ENCODE measurements around the gene LMNTD1.

The LMNTD1 gene

DNA sequence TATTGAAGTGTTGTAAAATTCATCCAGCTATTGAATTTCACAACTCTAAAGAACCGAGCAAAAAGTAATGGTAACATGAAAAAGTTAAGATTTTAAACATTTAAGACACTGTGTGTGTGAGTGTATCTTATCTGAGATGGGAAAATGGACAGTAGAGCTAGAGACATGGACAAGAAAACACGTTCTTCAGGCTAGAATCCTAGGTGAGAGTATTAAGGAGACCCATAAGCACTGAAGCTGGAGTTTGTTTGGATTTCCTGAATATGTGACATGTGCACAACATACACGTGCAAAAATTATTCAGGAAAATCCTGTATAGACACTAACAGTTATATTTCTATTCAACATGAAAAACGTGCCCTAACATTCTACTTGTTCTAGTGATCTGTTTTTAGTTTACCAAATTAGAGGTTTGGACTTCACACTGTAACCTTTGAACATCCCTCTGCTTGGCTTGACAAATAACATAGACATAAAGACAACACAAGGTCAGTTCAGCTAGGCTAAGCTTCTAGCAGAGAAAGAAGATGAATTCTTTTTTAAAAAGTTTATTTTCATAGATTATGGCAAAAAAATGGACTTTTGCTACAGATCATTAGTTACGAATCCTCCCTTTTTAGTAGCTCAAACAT, 31.3 kb downstream of the LMNTD1 start:
- TF ChIP-seq ZNF221 (tag by site-specific recombination; IDR thresholded peaks at IDR 0.05; ENCODE audit: borderline replicate concordance) (no peak), RBAK (tag by site-specific recombination; IDR thresholded peaks at IDR 0.05) (no peak), MYNN (tag by site-specific recombination; IDR thresholded peaks at IDR 0.05; ENCODE audit: borderline replicate concordance) (no peak), PBX3 (CRISPR knock-in tag; IDR thresholded peaks at IDR 0.05) (no peak), ZSCAN5A (tag by site-specific recombination; IDR thresholded peaks at IDR 0.05) (no peak), ZNF777 (tag by site-specific recombination; IDR thresholded peaks at IDR 0.05; ENCODE audit: borderline replicate concordance) (no peak), GFI1B (tag by site-specific recombination; IDR thresholded peaks at IDR 0.05) (no peak), ZBTB49 (tag by site-specific recombination; IDR thresholded peaks at IDR 0.05; ENCODE audit: low read depth) (no peak), ZNF843 (tag by site-specific recombination; IDR thresholded peaks at IDR 0.05) (no peak)
- TF ChIP-seq, protein P1, sequence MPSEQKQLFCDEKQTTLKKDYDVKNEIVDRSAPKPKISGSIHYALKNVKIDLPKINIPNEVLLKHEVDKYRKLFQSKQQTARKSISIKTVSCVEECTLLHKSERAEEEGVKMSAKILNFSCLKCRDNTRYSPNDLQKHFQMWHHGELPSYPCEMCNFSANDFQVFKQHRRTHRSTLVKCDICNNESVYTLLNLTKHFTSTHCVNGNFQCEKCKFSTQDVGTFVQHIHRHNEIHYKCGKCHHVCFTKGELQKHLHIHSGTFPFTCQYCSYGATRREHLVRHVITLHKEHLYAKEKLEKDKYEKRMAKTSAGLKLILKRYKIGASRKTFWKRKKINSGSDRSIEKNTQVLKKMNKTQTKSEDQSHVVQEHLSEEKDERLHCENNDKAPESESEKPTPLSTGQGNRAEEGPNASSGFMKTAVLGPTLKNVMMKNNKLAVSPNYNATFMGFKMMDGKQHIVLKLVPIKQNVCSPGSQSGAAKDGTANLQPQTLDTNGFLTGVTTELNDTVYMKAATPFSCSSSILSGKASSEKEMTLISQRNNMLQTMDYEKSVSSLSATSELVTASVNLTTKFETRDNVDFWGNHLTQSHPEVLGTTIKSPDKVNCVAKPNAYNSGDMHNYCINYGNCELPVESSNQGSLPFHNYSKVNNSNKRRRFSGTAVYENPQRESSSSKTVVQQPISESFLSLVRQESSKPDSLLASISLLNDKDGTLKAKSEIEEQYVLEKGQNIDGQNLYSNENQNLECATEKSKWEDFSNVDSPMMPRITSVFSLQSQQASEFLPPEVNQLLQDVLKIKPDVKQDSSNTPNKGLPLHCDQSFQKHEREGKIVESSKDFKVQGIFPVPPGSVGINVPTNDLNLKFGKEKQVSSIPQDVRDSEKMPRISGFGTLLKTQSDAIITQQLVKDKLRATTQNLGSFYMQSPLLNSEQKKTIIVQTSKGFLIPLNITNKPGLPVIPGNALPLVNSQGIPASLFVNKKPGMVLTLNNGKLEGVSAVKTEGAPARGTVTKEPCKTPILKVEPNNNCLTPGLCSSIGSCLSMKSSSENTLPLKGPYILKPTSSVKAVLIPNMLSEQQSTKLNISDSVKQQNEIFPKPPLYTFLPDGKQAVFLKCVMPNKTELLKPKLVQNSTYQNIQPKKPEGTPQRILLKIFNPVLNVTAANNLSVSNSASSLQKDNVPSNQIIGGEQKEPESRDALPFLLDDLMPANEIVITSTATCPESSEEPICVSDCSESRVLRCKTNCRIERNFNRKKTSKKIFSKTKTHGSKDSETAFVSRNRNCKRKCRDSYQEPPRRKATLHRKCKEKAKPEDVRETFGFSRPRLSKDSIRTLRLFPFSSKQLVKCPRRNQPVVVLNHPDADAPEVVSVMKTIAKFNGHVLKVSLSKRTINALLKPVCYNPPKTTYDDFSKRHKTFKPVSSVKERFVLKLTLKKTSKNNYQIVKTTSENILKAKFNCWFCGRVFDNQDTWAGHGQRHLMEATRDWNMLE (tag by site-specific recombination; conservative IDR thresholded peaks at IDR 0.05; ENCODE audit: low read depth): no peak
- no peak overlapping the region for H3K4me3 ChIP-seq (ENCODE audit: low read depth, low read length)
- H3K4me1 ChIP-seq (ENCODE audit: control insufficient read depth, insufficient read depth, low read length): no peaks in the 10 kb centered on the region
- ChIA-PET POLR2A (no interaction called here), CTCF (interaction anchor here (0.6 to 1.6 kb wide), 2 partner anchors 9 to 10 kb away, joined by 3 to 4 read pairs; no protein-coding TSS in a partner anchor)
- no peak overlapping the region for H3K27ac ChIP-seq (ENCODE audit: extremely low read depth, low read depth, low read length)
- no peaks in the 10 kb centered on the region for H3K36me3 ChIP-seq (ENCODE audit: control insufficient read depth in 2 of 2, insufficient read depth in 1 of 2, low read length in 2 of 2)
- H3K9me3 ChIP-seq (ENCODE audit: control insufficient read depth, insufficient read depth, low read depth, low read length): no peaks in the 10 kb centered on the region

DNA sequence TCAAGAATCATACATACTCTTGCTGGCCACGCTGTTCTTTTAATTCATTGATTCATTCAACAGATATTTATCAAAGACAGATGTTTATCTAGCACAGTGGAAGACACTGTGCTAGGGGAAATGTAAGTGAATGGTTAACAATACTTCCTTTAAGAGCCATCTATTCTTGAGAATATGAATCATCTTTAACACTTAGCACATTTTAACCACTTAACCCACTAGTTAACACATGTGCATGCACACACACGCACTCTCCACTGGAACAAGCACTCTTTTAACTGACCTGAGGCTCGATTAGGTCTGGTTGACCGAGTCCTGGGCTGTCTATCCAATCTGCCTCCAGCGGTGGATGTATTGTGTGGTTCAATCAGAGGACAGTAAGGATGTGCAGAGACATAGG, 34.6 kb downstream of the LMNTD1 start:
- ChIA-PET CTCF (no interaction called here), POLR2A (no interaction called here)
- no peak overlapping the region for H3K4me3 ChIP-seq (ENCODE audit: low read depth, low read length)
- H3K4me1 ChIP-seq (ENCODE audit: control insufficient read depth, insufficient read depth, low read length): no peaks in the 10 kb centered on the region
- no peaks in the 10 kb centered on the region for H3K9me3 ChIP-seq (ENCODE audit: control insufficient read depth, insufficient read depth, low read depth, low read length)
- no peak overlapping the region for H3K27ac ChIP-seq (ENCODE audit: extremely low read depth, low read depth, low read length)
- H3K36me3 ChIP-seq (ENCODE audit: control insufficient read depth in 2 of 2, insufficient read depth in 1 of 2, low read length in 2 of 2): no peaks in the 10 kb centered on the region
- TF ChIP-seq ZNF600 (tag by site-specific recombination; IDR thresholded peaks at IDR 0.05): no peak
- TF ChIP-seq SALL2 (tag by site-specific recombination; IDR thresholded peaks at IDR 0.05; ENCODE audit: borderline replicate concordance): no peak
- no peak for TF ChIP-seq ZBTB21 (tag by site-specific recombination; IDR thresholded peaks at IDR 0.05)
- TF ChIP-seq KLF16 (tag by site-specific recombination; IDR thresholded peaks at IDR 0.05): no peak
- no peak for TF ChIP-seq IKZF3 (tag by site-specific recombination; IDR thresholded peaks at IDR 0.05)
- TF ChIP-seq ZNF677 (tag by site-specific recombination; IDR thresholded peaks at IDR 0.05): no peak
- no peak for TF ChIP-seq ZBTB1 (tag by site-specific recombination; IDR thresholded peaks at IDR 0.05)
- TF ChIP-seq INSM2 (tag by site-specific recombination; IDR thresholded peaks at IDR 0.05): no peak
- TF ChIP-seq, protein P2, sequence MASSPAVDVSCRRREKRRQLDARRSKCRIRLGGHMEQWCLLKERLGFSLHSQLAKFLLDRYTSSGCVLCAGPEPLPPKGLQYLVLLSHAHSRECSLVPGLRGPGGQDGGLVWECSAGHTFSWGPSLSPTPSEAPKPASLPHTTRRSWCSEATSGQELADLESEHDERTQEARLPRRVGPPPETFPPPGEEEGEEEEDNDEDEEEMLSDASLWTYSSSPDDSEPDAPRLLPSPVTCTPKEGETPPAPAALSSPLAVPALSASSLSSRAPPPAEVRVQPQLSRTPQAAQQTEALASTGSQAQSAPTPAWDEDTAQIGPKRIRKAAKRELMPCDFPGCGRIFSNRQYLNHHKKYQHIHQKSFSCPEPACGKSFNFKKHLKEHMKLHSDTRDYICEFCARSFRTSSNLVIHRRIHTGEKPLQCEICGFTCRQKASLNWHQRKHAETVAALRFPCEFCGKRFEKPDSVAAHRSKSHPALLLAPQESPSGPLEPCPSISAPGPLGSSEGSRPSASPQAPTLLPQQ (tag by site-specific recombination; IDR thresholded peaks at IDR 0.05): no peak
- TF ChIP-seq ZNF202 (tag by site-specific recombination; IDR thresholded peaks at IDR 0.05; ENCODE audit: borderline replicate concordance): no peak
- TF ChIP-seq ZNF501 (tag by site-specific recombination; IDR thresholded peaks at IDR 0.05): no peak
